ENCODE measurements around the gene SYNE4.

DNA sequence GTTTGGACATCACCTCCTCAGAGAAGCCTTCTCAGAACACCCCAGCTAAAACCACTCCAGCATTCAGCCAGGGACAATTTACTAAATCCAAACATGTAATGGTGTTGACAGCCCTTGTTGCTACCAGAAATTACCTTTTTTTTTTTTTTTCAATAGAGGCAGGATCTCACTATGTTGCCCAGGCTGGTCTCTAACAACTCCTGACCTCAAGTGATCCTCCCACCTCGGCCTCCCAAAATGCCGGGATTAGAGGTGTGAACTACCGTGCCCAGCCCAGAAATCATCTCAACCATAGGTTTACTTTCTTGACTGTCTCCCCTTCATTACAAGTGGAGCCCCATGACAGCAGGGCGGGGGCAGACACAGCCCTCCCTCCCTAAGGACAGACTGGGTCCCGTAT lies 14.8 kb upstream of the SYNE4 start:
- TF ChIP-seq, protein P1, sequence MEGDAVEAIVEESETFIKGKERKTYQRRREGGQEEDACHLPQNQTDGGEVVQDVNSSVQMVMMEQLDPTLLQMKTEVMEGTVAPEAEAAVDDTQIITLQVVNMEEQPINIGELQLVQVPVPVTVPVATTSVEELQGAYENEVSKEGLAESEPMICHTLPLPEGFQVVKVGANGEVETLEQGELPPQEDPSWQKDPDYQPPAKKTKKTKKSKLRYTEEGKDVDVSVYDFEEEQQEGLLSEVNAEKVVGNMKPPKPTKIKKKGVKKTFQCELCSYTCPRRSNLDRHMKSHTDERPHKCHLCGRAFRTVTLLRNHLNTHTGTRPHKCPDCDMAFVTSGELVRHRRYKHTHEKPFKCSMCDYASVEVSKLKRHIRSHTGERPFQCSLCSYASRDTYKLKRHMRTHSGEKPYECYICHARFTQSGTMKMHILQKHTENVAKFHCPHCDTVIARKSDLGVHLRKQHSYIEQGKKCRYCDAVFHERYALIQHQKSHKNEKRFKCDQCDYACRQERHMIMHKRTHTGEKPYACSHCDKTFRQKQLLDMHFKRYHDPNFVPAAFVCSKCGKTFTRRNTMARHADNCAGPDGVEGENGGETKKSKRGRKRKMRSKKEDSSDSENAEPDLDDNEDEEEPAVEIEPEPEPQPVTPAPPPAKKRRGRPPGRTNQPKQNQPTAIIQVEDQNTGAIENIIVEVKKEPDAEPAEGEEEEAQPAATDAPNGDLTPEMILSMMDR (IDR thresholded peaks at IDR 0.05), result no peak
- no peak for TF ChIP-seq POLR2A (IDR thresholded peaks at IDR 0.05)
